GM12878 (cell line): Measurements from ENCODE around the gene LGALS13.

Source experiments
- ATF2 ChIP-seq: IDR thresholded peaks from 2 replicates; pipeline ENCODE4 v1.6.1; 2012; ENCODE audit warnings: low read length, inconsistent platforms
- CBFB ChIP-seq: IDR thresholded peaks from 2 replicates; pipeline ENCODE4 v1.6.1; 2016; ENCODE audit warnings: antibody characterized with exemption, low read depth
- CREM ChIP-seq: IDR thresholded peaks from 2 replicates; pipeline ENCODE4 v1.6.1; 2014; ENCODE audit warnings: antibody characterized with exemption, low read depth
- CTCF ChIP-seq, 3 experiments: IDR thresholded peaks in 2 of 3; conservative IDR thresholded peaks in 1 of 3; 2 replicates each; pipeline ENCODE4 v1.5.1; 2011; ENCODE audit warnings: low read depth in 3 of 3, low read length in 3 of 3, mild to moderate bottlenecking in 3 of 3, control low read depth in 2 of 3, moderate library complexity in 2 of 3, inconsistent platforms in 1 of 3, mixed read lengths in 1 of 3; ENCODE audit not compliant: control insufficient read depth in 2 of 3, insufficient read depth in 1 of 3; ENCODE audit errors: extremely low read depth in 1 of 3
- ESRRA ChIP-seq: IDR thresholded peaks from 2 replicates; pipeline ENCODE4 v1.6.1; 2012; ENCODE audit warnings: mild to moderate bottlenecking, low read length, improper control_type of control experiment
- NR2F1 ChIP-seq: fragments of 450-650 bp; conservative IDR thresholded peaks from 2 replicates; pipeline ENCODE4 v1.6.1; 2017; ENCODE audit warnings: mild to moderate bottlenecking
- POLR2A ChIP-seq: IDR thresholded peaks from 2 replicates; pipeline ENCODE4 v1.6.1; 2011; ENCODE audit warnings: low read depth, mild to moderate bottlenecking, low read length
- POLR2AphosphoS5 ChIP-seq: IDR thresholded peaks from 2 replicates; pipeline ENCODE4 v1.6.1; 2011; ENCODE audit warnings: mild to moderate bottlenecking, low read length, inconsistent platforms
- REST ChIP-seq: IDR thresholded peaks from 2 replicates; pipeline ENCODE4 v1.6.1; 2012; ENCODE audit warnings: mild to moderate bottlenecking, low read depth, low read length
- SREBF2 ChIP-seq: IDR thresholded peaks from 2 replicates; pipeline ENCODE4 v1.6.1; 2012; ENCODE audit warnings: mild to moderate bottlenecking, low read length
- TARDBP ChIP-seq: IDR thresholded peaks from 2 replicates; pipeline ENCODE4 v1.6.1; 2016; ENCODE audit warnings: borderline replicate concordance
- USF2 ChIP-seq: IDR thresholded peaks from 2 replicates; pipeline ENCODE4 v1.6.1; 2011; ENCODE audit warnings: low read depth, low read length, improper control_type of control experiment, borderline replicate concordance

- TF ChIP-seq ATF2, result no peak
- no peak for TF ChIP-seq CBFB
- no peak for TF ChIP-seq CTCF (IDR thresholded peaks at IDR 0.05 in 2 of 3, conservative IDR thresholded peaks at IDR 0.05 in 1 of 3; ENCODE audit: control insufficient read depth in 2 of 3, extremely low read depth in 1 of 3, insufficient read depth in 1 of 3, low read depth in 3 of 3, low read length in 3 of 3)
- TF ChIP-seq POLR2A, result no peak
- TF ChIP-seq SREBF2, result no peak
- no peak for TF ChIP-seq CREM
- TF ChIP-seq POLR2AphosphoS5, result no peak
- no peak for TF ChIP-seq TARDBP
- no peak for TF ChIP-seq NR2F1
- no peak for TF ChIP-seq ESRRA
- TF ChIP-seq USF2, result no peak
- no peak for TF ChIP-seq REST
Observed at GRCh38 chr19:39637891-39638290, 35.6 kb downstream of the LGALS13 start.
